Retinal pigment epithelial cell (primary cell): ENCODE data around the gene ADAMTS8.
A peak's percentile ranks its signal among the peaks of the same experiment; 100 is the strongest.

ENCODE experiments used
- DNase-seq: peaks from one replicate; pipeline ENCODE4 v3.0.0-alpha.2; 2010; ENCODE audit warnings: low read depth
- H3K4me3 ChIP-seq: 2 replicates; pipeline ENCODE4 v1.5.1; 2011; ENCODE audit warnings: mild to moderate bottlenecking, low read length, control low read depth, moderate library complexity
- CTCF ChIP-seq: conservative IDR thresholded peaks from 2 replicates; pipeline ENCODE4 v1.5.1; 2011; ENCODE audit warnings: low read depth, low read length, control low read depth, inconsistent platforms

Gene ADAMTS8

DNA sequence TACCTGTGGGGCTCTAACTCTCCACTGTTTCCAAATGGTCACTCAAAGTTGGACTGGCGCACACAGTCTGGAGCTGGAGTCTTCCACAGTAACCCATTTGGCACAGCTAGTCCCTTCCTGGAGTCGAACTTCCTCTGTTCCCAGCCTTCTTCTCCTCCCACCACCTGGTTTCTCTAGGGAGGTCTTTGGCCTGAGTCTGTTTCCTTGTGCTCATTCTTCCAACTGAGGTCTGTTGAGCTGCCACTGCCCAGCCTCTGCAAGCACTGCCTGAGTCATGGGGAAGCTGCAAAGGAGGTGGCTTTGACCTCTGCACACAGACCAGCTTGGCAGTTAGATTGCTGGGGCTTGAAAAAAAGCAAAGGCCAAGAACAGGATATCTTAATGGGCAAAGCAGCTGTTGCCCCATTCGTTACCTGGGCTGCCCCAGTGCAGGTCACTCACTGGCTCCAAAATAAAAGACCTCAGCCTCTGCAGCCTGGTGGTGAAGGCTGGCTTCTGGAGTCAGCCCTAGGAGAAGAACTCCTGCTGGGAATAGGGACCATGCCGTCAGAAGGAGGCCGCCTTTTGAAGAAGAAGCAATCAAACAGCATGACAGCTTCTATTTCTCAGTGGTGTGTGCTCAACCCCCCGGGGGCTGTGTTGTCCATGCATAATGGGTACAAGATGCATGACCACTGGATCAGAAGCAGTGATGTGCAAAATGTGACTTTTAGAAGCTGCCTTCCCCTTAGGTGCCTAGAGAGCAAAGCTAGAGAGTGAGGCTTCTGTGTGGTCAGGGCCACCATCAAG lies 23.0 kb upstream of the ADAMTS8 start:
- no peak for TF ChIP-seq CTCF
- no peak for DNase-seq
- peak overlapping the region; percentile 7 for H3K4me3 ChIP-seq

GRCh38 chr11:130449996-130450769 lies 21.8 kb upstream of the ADAMTS8 start:
- DNase-seq, result no peak
- peak overlapping the region; percentile 65 for H3K4me3 ChIP-seq
- TF ChIP-seq CTCF, result peak; percentile 61

GRCh38 chr11:130449310-130449990 lies 21.0 kb upstream of the ADAMTS8 start:
- TF ChIP-seq CTCF, result no peak
- H3K4me3 ChIP-seq, result peak overlapping the region; percentile 65

DNA sequence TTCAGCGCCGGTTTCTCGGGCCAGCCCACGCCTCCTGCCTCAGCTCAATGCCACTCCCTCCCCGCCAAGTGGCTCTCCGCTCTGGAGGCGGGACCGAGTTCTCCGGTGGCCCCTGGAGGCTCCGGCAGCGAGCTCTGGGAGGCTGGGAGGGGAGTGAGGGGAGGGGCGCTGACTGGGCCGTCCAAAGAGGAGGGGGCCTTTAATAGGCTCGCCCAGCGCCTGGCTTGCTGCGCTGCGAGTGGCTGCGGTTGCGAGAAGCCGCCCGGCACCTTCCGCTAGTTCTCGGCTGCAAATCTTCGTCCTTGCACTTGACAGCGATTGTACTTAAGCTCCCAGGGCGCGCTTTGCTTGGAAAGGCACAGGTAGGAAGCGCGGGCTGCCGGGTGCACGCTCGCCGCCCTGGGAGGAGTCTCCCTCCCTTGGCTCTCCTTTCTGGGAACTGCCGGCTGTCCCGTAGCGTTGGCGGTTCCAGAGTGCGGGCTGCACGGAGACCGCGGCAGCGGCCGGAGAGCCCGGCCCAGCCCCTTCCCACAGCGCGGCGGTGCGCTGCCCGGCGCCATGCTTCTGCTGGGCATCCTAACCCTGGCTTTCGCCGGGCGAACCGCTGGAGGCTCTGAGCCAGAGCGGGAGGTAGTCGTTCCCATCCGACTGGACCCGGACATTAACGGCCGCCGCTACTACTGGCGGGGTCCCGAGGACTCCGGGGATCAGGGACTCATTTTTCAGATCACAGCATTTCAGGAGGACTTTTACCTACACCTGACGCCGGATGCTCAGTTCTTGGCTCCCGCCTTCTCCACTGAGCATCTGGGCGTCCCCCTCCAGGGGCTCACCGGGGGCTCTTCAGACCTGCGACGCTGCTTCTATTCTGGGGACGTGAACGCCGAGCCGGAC lies 20.3 kb upstream of the ADAMTS8 start, which contains the start of gene ADAMTS15:
ADAMTS15 (plus strand) TSS at position 230 of the 894 bp plus-strand sequence; CDS start at position 559, 329 bp downstream.
- TF ChIP-seq CTCF, result no peak
- H3K4me3 ChIP-seq, result peak within 1 kb of the TSS; percentile 65
- DNase-seq, result peak; percentile 61

More at GRCh38 chr11:130449310-130449990, 21.0 kb upstream of the ADAMTS8 start:
- DNase-seq, result no peak

- TF ChIP-seq CTCF, result no peak
- H3K4me3 ChIP-seq, result peak overlapping the region; percentile 65
- no peak for DNase-seq
Observed at GRCh38 chr11:130448039-130448415, 19.6 kb upstream of the ADAMTS8 start.

DNA sequence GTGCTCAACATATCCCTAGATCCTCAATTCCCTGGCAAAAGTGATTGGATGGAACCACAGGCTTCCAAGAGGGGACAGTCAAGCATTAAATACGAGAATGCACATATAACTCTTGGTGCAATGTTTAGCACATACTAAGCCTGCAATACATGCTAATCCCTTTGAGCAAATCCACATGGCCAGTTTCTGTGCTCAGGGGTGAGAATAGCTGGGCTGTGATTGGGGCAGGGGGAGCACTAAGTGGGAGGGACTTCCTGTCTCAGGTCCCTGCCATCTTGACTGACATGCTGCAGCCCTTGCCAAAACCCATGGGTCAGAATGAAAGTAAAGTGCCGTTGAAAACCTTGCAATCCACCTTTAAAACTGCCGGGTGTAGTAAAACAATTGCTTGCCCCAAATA lies 17.4 kb upstream of the ADAMTS8 start:
- DNase-seq, result no peak
- no peak for TF ChIP-seq CTCF
- no peak overlapping the region for H3K4me3 ChIP-seq
